Endothelial cell of umbilical vein (primary cell): ENCODE measurements around the gene PIGB. TPM values are rescaled to one million over a fixed set of nuclear protein-coding genes. Genes with fewer than 3 reads are reported as not detected.

Experiments used
- BruUV-seq: library from RNA; stranded (reverse); fragments of 400-500 nt; replicated peaks from 2 replicates; lab custom pipeline; 2021; lab: Mats Ljungman, UMichigan
- CTCF ChIA-PET: fragments of 300-600, 350-600 bp; sonication (Branson Sonifier 250); formaldehyde crosslinking; loops from one replicate; lab custom pipeline; 2021; ENCODE audit warnings: antibody characterized with exemption, inconsistent platforms; lab: Charles Lee
- POLR2A ChIA-PET: fragments of 300-600, 350-600 bp; sonication (Branson Sonifier 250); formaldehyde crosslinking; loops from one replicate; lab custom pipeline; 2021; ENCODE audit warnings: antibody characterized with exemption, inconsistent platforms; lab: Charles Lee
- DNase-seq: peaks from one replicate; pipeline ENCODE4 v3.0.0-alpha.2; 2011; ENCODE audit warnings: low read depth, low spot score
- FAIRE-seq: peaks from 2 replicates; lab custom pipeline; 2011; peaks lifted over from hg19 to GRCh38; lab: Jason Lieb, UNC
- H2AFZ ChIP-seq: 2 replicates; pipeline ENCODE4 v1.6.0; 2012; ENCODE audit warnings: low read depth, low read length, control low read depth, inconsistent platforms
- H3K27ac ChIP-seq: 2 replicates; pipeline ENCODE4 v1.5.1; 2011; ENCODE audit warnings: low read depth, mild to moderate bottlenecking, control low read depth, low read length, moderate library complexity; ENCODE audit not compliant: insufficient read depth
- H3K27me3 ChIP-seq, 2 experiments: 2 replicates each; pipeline versions ENCODE4 v1.6.0 to v1.6.1; 2011; ENCODE audit warnings: low read length in 2 of 2, mixed read lengths in 1 of 2; ENCODE audit not compliant: control insufficient read depth in 2 of 2, insufficient read depth in 2 of 2
- H3K36me3 ChIP-seq, 2 experiments: 2 replicates in 1 of 2; 3 replicates in 1 of 2; pipeline ENCODE4 v1.5.1; 2011; ENCODE audit warnings: low read length in 2 of 2, mild to moderate bottlenecking in 1 of 2, moderate library complexity in 1 of 2; ENCODE audit not compliant: control insufficient read depth in 2 of 2, insufficient read depth in 2 of 2; ENCODE audit errors: extremely low read depth in 1 of 2
- H3K4me1 ChIP-seq: 3 replicates; pipeline ENCODE4 v1.5.1; 2011; ENCODE audit warnings: mild to moderate bottlenecking, low read length; ENCODE audit not compliant: control insufficient read depth, insufficient read depth; ENCODE audit errors: extremely low read depth
- H3K4me2 ChIP-seq: 2 replicates; pipeline ENCODE4 v1.6.1; 2011; ENCODE audit warnings: low read length, control low read depth, mixed read lengths; ENCODE audit not compliant: insufficient read depth
- H3K4me3 ChIP-seq, 3 experiments: fragments of 200-600 bp in 1 of 3; sonication (generic), shearing (Covaris generic) in 1 of 3; replicated peaks in 1 of 3; 2 replicates each; pipeline ENCODE4 v1.5.1; 2011 to 2016; ENCODE audit warnings: control low read depth in 3 of 3, low read length in 3 of 3, mild to moderate bottlenecking in 2 of 3, inconsistent platforms in 1 of 3, low read depth in 1 of 3, moderate library complexity in 1 of 3; ENCODE audit not compliant: insufficient read depth in 1 of 3
- H3K79me2 ChIP-seq: 2 replicates; pipeline ENCODE4 v1.6.0; 2012; ENCODE audit warnings: low read length, inconsistent platforms; ENCODE audit not compliant: control insufficient read depth, insufficient read depth
- H3K9ac ChIP-seq: replicated peaks from 2 replicates; pipeline ENCODE3; 2011; ENCODE audit warnings: low read length, control low read depth; ENCODE audit not compliant: insufficient read depth; ENCODE audit errors: extremely low read depth
- H3K9me1 ChIP-seq: replicated peaks from 3 replicates; pipeline ENCODE4 v1.6.0; 2011; ENCODE audit warnings: mild to moderate bottlenecking, low read length; ENCODE audit not compliant: control insufficient read depth, insufficient read depth; ENCODE audit errors: extremely low read depth
- H3K9me3 ChIP-seq: replicated peaks from 2 replicates; pipeline ENCODE4 v1.5.1; 2012; ENCODE audit warnings: low read length, inconsistent platforms; ENCODE audit not compliant: control insufficient read depth, insufficient read depth
- H4K20me1 ChIP-seq: replicated peaks from 2 replicates; pipeline ENCODE3; 2011; ENCODE audit warnings: mild to moderate bottlenecking, low read length; ENCODE audit not compliant: control insufficient read depth, insufficient read depth; ENCODE audit errors: extremely low read depth
- CTCF ChIP-seq, 2 donors: IDR thresholded peaks; 1 replicate in 1 of 2; 2 replicates in 1 of 2; pipeline ENCODE4 v1.5.1; 2011; ENCODE audit warnings: low read length in 2 of 2, mild to moderate bottlenecking in 2 of 2, moderate library complexity in 2 of 2, control low read depth in 1 of 2, inconsistent platforms in 1 of 2, low read depth in 1 of 2; ENCODE audit not compliant: insufficient read depth in 1 of 2; ENCODE audit errors: extremely low read depth in 1 of 2
- EZH2 ChIP-seq: IDR thresholded peaks from 2 replicates; pipeline ENCODE4 v1.6.1; 2012; ENCODE audit warnings: borderline replicate concordance, low read depth, mild to moderate bottlenecking, moderate library complexity, low read length, inconsistent platforms; ENCODE audit not compliant: severe bottlenecking
- FOS ChIP-seq: IDR thresholded peaks from 2 replicates; pipeline ENCODE4 v1.6.1; 2011; ENCODE audit warnings: mild to moderate bottlenecking, low read length, moderate library complexity, borderline replicate concordance; ENCODE audit not compliant: insufficient read depth
- GATA2 ChIP-seq: IDR thresholded peaks from 2 replicates; pipeline ENCODE4 v1.7.0; 2011; ENCODE audit warnings: low read depth, mild to moderate bottlenecking, moderate library complexity, mixed read lengths, low read length; ENCODE audit not compliant: insufficient read length, insufficient read depth
- JUN ChIP-seq: IDR thresholded peaks from 2 replicates; pipeline ENCODE4 v1.6.1; 2011; ENCODE audit warnings: borderline replicate concordance, low read depth; ENCODE audit not compliant: insufficient read length, insufficient read depth
- MAX ChIP-seq: IDR thresholded peaks from 2 replicates; pipeline ENCODE4 v1.6.1; 2011; ENCODE audit not compliant: insufficient read depth, insufficient read length
- MYC ChIP-seq: IDR thresholded peaks from one replicate; pipeline ENCODE4 v1.6.1; 2011; ENCODE audit warnings: mild to moderate bottlenecking, low read depth, low read length
- POLR2A ChIP-seq: IDR thresholded peaks from 2 replicates; pipeline ENCODE4 v1.6.1; 2012; ENCODE audit warnings: low read depth, mild to moderate bottlenecking, control low read depth, low read length
- POLR2AphosphoS5 ChIP-seq: IDR thresholded peaks from 2 replicates; pipeline ENCODE4 v1.6.1; 2012; ENCODE audit warnings: low read depth, mild to moderate bottlenecking, control low read depth, low read length, moderate library complexity; ENCODE audit not compliant: insufficient read depth
- dilution Hi-C: fragments of 300-500 bp; cut with MboI; formaldehyde crosslinking; loops from one replicate; pipeline ENCODE4 v1.15.0; 2019; ENCODE audit warnings: low sequenced_read_pairs; ENCODE audit not compliant: extremely low pct_ligation_motif_present
- intact Hi-C: fragments of 100-400 bp; cut with micrococcal nuclease; formaldehyde crosslinking; loops from one replicate; pipeline ENCODE4 v1.10.0; 2022
- polyA plus RNA-seq, 4 experiments: library from polyadenylated mRNA; depleted of rRNA in 3 of 4; stranded (reverse) in 3 of 4; unstranded in 1 of 4; fragments of >200 nt; gene quantifications; 2 replicates each; pipeline versions ENCODE4 v1.2.1 to v1.2.3, GENCODE V29; 2011 to 2012; ENCODE audit warnings: missing spikeins in 1 of 4
- total RNA-seq: library from RNA; stranded (reverse); gene quantifications from 2 replicates; pipeline ENCODE4 v1.2.3, GENCODE V29; 2021

Gene PIGB
- total and polyA plus RNA-seq, 2 donors (not counting 3 experiments of a cell fraction or from before 2014, with no cell fraction given): 14.1 to 23.9 TPM

- Histone ChIP-seq H3K4me3 (no peak overlapping the region), H3K27ac (no peak overlapping the region), H3K79me2 (peaks cover 11% of the 10 kb centered on the region), H3K9me3 (no peaks in the 10 kb centered on the region), H3K9ac (no peak overlapping the region), H2AFZ (no peak overlapping the region), H3K4me1 (peaks cover 9% of the 10 kb centered on the region), H3K9me1 (no peaks in the 10 kb centered on the region), H3K4me2 (peak overlapping the region; percentile 72), H3K27me3 (no peaks in the 10 kb centered on the region), H4K20me1 (no peaks in the 10 kb centered on the region), H3K36me3 (no peaks in the 10 kb centered on the region)
- FAIRE-seq (no peak), DNase-seq (peak; percentile 4)
- intact Hi-C loops (no loop called here), dilution Hi-C loops (no loop called here)
- TF ChIP-seq POLR2AphosphoS5: no peak
- no peak for TF ChIP-seq MAX
- TF ChIP-seq POLR2A: no peak
- no peak for TF ChIP-seq EZH2
- no peak for TF ChIP-seq JUN
- ChIA-PET CTCF (interaction anchor here (3.1 kb wide), 1 partner anchor 119 kb away, joined by 17 read pairs; no protein-coding TSS in a partner anchor), POLR2A (no interaction called here)
- no TSS peak for BruUV-seq
Measured at GRCh38 chr15:55320238-55320550, 1.2 kb downstream of the PIGB start.

- Histone ChIP-seq H3K4me2 (no peak overlapping the region), H3K9me3 (no peaks in the 10 kb centered on the region), H3K9me1 (no peaks in the 10 kb centered on the region), H4K20me1 (no peaks in the 10 kb centered on the region), H3K79me2 (peaks cover 11% of the 10 kb centered on the region), H3K4me1 (peaks cover 9% of the 10 kb centered on the region), H3K36me3 (no peaks in the 10 kb centered on the region), H3K4me3 (no peak overlapping the region), H3K27me3 (no peaks in the 10 kb centered on the region), H2AFZ (no peak overlapping the region), H3K27ac (no peak overlapping the region), H3K9ac (no peak overlapping the region)
- POLR2A ChIA-PET: no interaction called here
- dilution Hi-C loops (no loop called here), intact Hi-C loops (no loop called here)
- no peak for DNase-seq
- BruUV-seq: no TSS peak
- FAIRE-seq: no peak
- TF ChIP-seq FOS: no peak
- no peak for TF ChIP-seq MYC
- no peak for TF ChIP-seq POLR2A
- TF ChIP-seq JUN: no peak
- no peak for TF ChIP-seq MAX
- TF ChIP-seq CTCF (IDR thresholded peaks at IDR 0.05; ENCODE audit: extremely low read depth in 1 of 2, insufficient read depth in 1 of 2, low read depth in 1 of 2, low read length in 2 of 2): no peak
- TF ChIP-seq GATA2: no peak
- no peak for TF ChIP-seq POLR2AphosphoS5
- TF ChIP-seq EZH2: no peak
- CTCF ChIA-PET: no interaction called here
Measured at GRCh38 chr15:55320963-55321362, 1.9 kb downstream of the PIGB start.
